Astrocyte of the spinal cord (primary cell): Measurements from ENCODE around the gene SLC39A13.
A peak's percentile ranks its signal among the peaks of the same experiment; 100 is the strongest.

Experiments
- DNase-seq: peaks from one replicate; pipeline ENCODE4 v3.0.0; 2011; ENCODE audit warnings: low read depth, low spot score
- H3K4me3 ChIP-seq: 2 replicates; pipeline ENCODE4 v1.5.1; 2011; ENCODE audit warnings: low read depth, mild to moderate bottlenecking, low read length, moderate library complexity
- CTCF ChIP-seq: IDR thresholded peaks from 2 replicates; pipeline ENCODE4 v1.5.1; 2012; ENCODE audit warnings: low read depth, mild to moderate bottlenecking, low read length, inconsistent platforms
- in situ Hi-C: cut with HindIII; loops from 2 replicates; pipeline ENCODE4 v1.10.0; 2017; ENCODE audit warnings: low sequenced_read_pairs

The SLC39A13 gene

GRCh38 chr11:47413908-47414684 is 5.7 kb downstream of the SLC39A13 start:
- in situ Hi-C loops, result no loop called here
- DNase-seq, result peak; percentile 38
- no peak overlapping the region for H3K4me3 ChIP-seq
- TF ChIP-seq CTCF, result no peak

- in situ Hi-C loops, result no loop called here
Observed at GRCh38 chr11:47414685-47415070, 6.3 kb downstream of the SLC39A13 start.

GRCh38 chr11:47415091-47415854 is 6.9 kb downstream of the SLC39A13 start:
- TF ChIP-seq CTCF, result no peak
- in situ Hi-C loops, result no loop called here
- no peak overlapping the region for H3K4me3 ChIP-seq
- no peak for DNase-seq

More at GRCh38 chr11:47414685-47415070, 6.3 kb downstream of the SLC39A13 start:
- H3K4me3 ChIP-seq, result no peak overlapping the region
- TF ChIP-seq CTCF, result no peak
- DNase-seq, result no peak

- peak; percentile 94 for DNase-seq
- H3K4me3 ChIP-seq, result no peak overlapping the region
- in situ Hi-C loops, result no loop called here
- no peak for TF ChIP-seq CTCF
Observed at GRCh38 chr11:47415949-47416472, 7.6 kb downstream of the SLC39A13 start.

GRCh38 chr11:47417712-47418111 is 9.3 kb downstream of the SLC39A13 start:
- in situ Hi-C loops, result no loop called here
- TF ChIP-seq CTCF, result no peak
- no peak for DNase-seq
- H3K4me3 ChIP-seq, result no peak overlapping the region

- in situ Hi-C loops, result no loop called here
- no peak overlapping the region for H3K4me3 ChIP-seq
- no peak for TF ChIP-seq CTCF
- DNase-seq, result no peak
Observed at GRCh38 chr11:47418454-47419259, 10.3 kb downstream of the SLC39A13 start.
